Measurements from ENCODE around the gene SLC35D3.
"Not testable (repeated sequence)": the region's sequence is repeated elsewhere in the genome, so short reads cannot be mapped to it uniquely, and the experiment has no call there.

The SLC35D3 gene

DNA sequence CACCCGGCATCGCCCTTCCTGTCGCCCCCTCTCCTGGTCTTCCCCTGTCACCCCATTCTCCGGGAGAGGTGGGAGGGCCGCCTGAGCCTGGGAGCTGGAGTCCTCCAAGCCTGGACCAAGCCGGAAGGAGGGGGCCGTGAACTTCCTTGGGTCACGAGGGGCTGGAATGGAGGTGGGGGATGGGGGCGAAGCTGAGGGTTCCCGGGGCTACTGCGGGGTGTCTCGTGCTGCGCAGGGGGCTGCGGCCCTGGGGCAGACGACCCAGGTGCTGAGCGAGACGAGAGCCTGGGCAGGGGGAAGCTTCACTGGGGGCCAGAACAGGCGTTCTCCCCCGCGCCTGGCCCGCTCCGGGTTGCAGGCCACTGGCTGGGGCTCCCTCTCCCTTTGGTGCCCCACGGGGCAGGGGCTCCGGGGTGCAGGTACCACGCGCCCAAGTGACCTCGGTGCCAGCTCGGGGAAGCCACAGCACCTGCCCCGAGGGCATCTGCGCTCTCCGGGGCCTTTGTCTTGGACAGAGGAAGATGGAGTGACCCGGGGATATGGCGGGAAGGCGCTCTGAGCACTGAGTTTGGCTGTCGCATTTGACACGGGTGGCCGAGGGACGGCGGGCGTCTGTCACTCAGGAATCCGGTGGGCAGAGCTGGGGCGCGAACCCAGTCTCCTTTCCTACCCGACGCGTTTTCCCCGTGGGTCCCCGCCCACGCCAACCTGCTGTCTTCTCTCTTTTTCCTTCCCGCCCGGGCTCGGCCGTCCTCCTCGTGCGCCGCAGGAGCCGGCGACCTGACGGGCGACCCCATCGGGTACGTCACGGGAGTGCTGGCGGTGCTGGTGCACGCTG is 1.2 kb downstream of the SLC35D3 start:
- peak; percentile 10 for DNase-seq

DNA sequence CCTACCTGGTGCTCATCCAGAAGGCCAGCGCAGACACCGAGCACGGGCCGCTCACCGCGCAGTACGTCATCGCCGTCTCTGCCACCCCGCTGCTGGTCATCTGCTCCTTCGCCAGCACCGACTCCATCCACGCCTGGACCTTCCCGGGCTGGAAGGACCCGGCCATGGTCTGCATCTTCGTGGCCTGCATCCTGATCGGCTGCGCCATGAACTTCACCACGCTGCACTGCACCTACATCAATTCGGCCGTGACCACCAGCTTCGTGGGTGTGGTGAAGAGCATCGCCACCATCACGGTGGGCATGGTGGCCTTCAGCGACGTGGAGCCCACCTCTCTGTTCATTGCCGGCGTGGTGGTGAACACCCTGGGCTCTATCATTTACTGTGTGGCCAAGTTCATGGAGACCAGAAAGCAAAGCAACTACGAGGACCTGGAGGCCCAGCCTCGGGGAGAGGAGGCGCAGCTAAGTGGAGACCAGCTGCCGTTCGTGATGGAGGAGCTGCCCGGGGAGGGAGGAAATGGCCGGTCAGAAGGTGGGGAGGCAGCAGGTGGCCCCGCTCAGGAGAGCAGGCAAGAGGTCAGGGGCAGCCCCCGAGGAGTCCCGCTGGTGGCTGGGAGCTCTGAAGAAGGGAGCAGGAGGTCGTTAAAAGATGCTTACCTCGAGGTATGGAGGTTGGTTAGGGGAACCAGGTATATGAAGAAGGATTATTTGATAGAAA is 2.0 kb downstream of the SLC35D3 start:
- DNase-seq, result no peak

DNA sequence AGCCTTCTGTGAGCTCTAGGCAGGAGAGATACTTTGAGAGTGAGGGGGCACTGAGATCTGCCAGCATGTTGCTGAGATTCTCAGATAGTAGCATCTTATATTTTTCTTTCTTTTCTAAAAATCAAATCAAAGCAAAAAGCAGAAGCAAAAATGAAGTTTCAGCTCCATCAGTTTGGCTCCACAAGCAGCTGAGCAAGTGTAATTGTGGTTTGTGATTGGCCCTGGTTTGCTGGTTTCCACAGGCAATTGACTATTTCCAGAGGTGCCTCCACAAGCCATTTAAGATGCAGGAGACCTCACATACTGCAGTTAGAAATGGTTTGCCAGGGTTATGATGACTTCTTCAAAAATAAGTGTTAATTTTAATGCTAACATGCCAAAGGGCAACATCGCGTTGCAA is 4.3 kb downstream of the SLC35D3 start:
- no peak for DNase-seq

DNA sequence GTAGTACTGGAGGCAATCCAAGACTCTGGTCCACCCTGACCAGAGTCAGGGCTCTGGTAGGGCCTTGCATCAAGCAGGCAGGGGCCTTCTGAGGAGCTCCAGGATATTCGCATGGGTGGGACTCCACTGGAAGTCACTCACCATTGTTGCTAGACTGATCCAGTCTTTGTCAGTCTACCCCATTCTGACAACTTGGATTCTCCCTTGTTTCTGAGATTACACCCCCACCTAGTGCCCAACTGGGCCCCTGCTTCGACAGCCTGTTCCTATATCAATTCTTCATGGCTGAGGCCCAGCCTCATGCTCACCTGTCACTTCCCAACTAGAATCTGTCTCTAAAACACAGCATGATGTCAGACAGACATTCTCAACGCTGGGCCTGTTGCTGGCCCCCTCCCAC is 5.2 kb downstream of the SLC35D3 start:
- peak; percentile 65 for DNase-seq

DNA sequence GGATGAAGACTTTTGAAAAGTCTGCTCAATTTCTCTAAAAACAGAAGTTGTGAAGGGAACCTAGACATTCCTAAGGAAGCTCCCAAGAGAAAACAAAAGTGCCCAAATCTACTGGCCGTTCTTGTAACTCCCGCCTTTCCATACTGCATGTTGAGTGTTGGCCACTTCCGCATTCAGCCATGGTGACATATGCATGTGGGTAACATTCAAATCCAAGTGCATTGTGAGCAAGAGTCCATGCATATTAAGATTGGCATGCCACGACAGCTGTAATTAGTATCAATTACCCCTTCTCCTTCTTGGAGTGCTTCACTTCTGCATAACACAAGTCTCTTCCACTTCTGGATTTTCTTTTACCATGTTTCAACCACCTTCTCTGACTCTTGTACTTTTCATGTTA is 8.4 kb downstream of the SLC35D3 start:
- no peak for DNase-seq

DNA sequence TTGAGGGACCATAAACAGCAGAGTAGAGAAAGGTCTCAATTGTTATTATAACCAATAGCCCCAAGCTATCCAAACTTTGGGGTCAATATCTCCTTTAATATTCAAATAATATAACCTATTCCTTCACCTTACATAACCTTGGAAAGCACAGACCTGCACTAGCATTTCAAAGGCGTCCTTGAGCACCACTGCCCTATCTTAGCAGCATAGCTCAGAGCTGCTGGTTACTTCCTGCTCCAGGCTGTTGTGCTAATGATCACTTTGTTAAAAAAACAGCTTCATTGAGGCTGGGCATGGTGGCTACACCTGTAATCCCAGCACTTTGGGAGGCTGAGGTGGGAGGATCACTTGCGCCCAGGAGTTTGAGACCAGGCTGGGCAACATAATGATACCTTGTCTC is 10.5 kb downstream of the SLC35D3 start:
- no peak for DNase-seq

DNA sequence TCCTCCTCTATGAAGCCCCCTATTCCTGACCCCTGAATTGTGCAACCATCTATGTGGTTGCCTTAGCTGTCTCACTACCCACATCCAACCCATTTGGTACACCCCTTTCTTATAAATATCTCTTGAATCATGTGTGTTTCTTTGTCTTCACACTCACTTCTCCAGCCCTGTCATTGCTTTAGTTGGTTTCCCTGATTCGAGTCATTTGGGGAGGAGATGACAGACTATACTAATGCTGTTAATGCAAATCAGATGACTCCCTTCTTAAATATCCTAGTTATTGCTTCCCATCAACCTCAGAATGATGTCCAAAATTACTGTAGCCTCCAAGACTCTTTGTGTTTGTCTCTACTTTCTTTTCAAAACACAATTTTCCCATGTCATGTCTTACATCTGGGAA is 23.0 kb downstream of the SLC35D3 start:
- no peak for DNase-seq

DNA sequence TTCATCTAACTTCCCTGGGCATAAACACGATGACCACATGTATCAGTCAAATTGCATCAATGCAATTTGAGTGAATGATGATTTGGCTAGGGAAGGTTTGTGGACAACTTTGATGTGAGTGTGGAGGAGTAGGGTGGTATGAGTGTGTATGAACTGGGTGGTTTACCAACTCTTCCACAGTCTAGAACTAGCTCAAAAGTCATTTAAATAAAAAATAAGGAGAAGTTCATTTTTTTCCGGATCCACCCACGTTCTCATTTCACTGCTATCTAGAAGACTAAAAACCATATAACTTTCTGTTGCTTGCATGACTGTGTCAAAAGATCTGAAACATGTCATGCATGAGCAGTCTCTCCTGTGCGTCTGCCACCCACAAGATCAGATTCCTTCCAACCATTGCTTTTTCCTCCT is 23.6 kb downstream of the SLC35D3 start:
- DNase-seq, result no peak

DNA sequence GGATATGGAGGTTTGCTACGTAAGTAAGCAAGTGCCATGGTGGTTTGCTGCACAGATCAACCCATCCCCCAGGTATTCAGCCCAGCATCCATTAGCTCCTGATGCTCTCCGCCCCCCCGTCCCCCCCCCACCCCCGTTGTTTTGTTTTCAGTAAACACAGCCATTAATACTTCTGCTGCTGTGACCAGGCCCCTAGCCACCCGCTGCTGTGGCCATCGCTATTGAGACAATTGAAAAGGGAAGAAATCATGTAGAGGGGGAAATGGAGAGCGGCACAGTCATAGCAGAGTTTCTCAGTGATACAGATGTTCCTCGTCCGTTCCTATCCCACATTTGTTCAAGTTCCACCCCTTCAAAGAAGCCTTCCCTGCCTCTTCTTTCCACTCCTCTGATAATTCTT is 24.9 kb downstream of the SLC35D3 start:
- DNase-seq, result no peak

DNA sequence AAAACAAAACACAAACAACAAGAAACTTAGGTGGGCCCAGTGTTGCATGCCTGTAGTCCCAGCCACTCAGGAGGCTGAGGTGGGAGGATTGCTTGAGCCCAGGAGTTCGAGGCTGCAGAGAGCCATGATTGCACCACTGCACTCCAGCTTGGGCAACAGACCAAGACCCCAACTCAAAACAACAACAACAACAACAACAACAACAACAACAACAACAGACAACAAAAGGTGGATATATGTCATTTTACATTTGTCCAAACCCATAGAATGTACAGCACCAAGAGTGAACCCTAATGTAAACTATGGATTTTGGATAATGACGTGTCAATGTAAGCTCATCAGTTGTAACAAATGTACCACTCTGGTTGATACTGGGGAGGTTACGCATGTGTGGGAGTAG is 27.9 kb downstream of the SLC35D3 start:
- DNase-seq, result not testable (repeated sequence)

DNA sequence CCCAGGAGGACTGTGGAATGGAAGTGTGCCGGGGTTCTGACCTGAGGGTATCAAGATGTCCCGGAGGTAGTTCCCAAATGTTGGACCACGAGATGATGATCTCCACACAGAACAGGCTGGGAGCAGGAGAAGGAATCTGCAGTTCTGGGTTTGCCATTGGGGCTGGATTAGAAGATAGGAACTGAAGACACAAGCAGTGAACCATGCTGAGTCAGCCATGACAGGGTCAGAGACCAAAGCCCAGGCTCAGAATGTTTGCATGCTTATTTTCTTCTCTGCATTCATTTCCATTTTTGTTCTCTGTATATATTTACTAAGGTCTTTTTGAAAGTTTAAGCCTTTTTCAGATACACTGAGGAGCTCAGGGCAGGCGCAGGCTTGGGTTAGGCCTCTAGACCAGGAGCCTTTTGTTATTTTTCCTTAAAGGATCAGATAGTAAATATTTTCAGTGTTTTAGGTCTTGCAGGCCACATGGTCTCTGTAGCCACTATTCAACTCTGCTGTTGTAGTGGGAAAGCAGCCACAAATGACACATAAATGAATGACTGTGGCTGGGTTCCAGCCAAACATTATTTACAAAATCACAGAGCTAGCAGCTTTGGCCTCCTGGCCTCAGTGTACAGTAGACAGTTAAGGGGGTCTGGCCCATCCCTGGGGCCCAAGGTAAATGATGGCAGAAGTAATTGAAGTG is 28.5 kb downstream of the SLC35D3 start:
- no peak for DNase-seq

DNA sequence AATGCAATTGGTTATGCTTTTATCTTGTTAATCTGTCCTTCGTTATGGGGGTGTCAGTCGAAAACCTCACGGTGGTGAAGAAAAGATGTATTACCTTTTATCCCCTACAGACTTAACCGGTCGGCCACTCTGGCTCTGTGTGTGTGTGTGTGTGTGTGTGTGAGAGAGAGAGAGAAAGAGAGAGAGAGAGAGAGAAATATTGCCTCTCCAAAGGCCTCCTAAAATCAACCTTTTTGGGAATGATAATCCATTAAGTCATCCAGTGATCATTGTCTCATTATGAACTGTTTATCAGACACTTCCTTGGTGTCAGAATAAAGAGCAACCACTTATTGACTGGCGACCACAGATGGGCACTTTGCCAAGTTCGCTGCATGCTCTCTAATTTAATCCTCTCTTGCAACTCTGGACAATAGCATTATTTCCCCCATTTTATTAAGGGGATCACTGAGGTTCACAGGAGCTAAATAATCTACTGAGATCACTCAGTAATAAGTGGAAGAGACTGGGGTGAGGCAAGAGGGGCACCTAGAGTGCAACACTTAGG is 30.7 kb downstream of the SLC35D3 start:
- peak; percentile 65 for DNase-seq

DNA sequence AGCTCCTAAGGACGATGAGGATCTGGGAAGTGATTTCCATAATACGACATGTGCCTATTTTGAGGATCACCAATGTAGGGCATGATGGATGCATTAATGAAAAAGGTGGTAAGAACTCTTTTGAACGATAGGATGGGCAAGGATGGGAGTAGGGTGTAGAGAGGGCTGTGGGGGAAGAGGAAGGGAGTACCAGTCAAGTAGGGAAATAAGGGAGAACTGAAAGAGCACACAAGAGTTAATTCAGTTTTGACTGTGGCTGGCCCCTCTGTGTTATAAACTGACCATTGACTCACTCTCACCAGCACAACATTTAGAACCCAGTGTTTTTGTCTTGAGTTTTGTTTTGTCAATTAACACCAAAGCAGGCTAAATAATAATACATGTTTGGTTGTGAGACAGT is 33.0 kb downstream of the SLC35D3 start:
- no peak for DNase-seq

DNA sequence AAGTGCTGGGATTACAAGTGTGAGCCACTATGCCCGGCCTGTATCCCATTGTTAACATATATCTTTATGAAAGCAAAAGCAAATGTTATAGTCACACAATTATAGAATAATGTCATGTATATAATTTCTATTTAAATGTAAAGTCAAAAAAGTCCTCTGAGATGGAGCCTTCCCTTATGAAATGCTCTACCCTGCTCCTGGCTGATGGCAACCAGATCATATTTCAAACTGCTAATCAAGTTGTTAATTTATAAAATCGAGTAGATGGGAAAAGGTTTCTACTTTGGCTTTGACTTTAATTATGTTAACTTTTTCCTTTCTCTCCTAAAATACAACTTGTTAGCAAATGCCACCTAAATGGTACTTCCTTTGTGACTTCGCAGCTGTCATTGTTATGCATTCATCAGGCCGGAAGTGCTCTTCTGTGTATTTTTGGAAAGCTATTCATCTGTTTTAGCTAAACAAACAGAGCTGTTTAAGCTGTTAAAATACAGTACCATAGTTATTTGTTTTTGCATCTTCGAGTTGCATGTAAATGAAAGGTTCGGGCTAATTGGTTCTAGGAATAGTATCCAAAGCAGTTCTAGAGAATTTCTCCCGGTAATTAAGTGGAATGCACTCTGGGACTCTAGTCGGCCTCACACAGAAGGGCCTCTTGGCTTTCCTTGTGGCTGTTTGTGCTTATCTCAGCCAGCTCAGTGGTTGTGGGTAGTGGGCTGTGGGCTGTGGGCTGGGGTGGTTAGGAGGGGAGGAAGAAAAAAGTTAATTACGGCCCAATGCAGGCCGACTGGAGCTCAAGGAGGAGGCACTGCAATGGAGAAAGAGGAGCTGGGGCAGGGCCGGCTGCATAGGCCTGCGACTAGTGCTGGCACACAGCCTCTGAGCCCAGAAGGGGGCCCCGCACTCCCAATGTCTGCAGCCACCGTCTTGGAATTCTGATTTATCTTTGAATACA is 34.8 kb downstream of the SLC35D3 start:
- DNase-seq, result peak; percentile 63

DNA sequence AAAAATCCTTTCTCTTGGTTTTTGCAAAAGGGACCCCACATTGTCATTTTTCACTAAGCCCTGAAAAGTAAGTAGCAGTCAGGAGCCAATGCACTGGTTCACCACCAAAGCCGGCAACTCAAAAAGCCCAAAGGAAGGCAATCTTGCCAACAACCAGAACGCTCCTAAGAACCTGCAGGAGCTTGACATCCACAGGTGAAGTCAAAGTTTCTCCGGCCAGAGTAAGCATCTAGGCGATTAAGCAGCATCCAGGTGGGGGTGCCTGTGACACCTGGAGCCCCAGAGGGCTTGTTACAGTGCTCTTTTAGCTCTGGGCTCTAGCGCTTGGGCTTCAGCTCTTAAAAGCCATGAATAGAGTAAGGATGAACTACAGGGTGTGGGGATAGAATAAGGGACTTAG is 36.1 kb downstream of the SLC35D3 start:
- no peak for DNase-seq

DNA sequence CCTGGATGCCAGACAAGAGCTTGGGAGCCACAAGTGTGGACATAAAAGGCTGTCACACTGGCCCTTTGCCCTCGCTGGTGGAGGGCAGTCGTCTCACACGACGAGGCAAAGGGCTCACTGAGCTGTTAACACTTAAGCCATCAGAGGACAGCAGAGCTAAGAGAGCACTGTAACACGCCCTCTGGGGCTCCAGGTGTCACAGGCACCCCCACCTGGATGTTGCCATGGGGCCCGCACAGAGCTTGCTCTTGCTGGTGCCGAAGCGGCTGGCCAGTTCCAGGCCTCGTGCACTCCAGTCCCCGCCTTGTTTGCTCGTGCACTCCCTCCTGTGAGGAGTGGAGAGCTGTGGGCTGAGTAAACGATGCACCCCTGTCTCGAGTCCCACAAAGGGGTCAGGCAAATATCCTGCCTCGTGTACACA is 37.4 kb downstream of the SLC35D3 start:
- DNase-seq, result peak; percentile 41

DNA sequence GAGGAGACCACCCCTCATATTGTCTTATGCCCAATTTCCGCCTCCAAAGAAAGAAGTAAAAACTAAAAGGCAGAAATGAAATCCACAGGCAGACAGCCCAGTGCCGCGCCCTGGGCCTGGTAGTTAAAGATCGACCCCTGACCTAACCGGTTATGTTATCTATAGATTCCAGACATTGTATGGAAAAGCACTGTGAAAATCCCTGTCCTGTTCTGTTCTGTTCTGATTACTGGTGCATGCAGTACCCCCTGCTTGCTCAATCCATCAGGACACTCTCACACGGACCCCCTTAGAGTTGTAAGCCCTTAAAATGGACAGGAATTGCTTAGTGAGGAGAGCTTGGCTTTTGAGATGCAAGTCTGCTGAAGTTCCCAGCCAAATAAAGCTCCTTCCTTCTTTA is 37.8 kb downstream of the SLC35D3 start:
- peak; percentile 21 for DNase-seq

DNA sequence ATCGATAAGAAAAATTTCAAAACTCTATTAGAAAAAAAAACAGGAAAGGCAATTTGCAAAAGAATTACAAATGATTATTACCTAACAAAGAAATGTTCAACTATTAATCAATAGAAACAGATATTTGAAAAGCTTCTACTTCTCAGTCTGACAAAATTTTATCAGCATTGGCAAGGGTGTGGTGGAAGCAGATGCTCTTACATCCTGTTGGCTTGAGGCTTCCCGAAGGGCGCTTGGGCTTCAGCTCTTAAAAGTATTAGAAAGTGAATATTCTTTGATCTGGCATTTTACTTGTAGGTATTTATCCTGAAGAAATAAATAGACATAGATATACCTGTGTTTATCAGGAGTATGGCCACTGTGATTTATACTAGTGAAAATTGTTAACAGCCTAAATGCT is 38.7 kb downstream of the SLC35D3 start:
- DNase-seq, result peak; percentile 61

DNA sequence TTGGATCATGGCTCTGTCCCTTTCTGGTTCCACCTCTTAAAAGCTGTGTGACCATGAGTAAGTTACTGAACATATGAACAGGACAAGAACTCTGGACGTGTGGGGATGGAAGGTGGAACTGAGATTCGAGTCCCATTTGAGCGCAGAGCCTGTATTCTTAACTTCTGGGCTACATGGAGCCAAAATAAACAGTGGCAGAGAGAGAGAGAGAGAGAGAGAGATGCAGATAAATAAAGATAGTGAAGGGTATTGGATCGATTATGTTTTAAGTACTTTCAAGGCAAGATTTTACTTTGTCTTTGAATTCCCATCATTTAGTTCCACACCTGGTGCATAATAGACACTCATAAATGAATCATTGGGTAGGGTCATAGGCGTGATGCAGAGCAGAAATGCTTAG is 39.7 kb downstream of the SLC35D3 start:
- DNase-seq, result no peak

DNA sequence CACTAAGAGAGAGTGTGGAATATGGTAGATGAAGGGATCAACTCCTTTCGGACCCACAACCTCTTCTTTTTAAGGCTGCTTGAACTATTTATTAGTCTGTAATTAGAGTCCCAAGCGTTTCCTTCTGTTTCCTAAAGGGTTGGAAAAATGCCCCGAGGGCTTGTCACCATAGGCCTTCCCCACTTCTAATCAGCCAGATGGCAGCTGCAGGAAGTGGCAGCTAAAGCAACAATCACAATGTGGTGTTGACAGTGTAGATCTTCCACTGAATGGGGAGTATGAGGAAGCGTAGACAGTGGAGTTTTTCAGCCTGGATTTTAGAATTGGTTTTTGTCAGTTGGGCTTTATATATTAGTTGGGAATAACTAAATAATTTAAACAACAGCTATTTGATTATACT is 40.6 kb downstream of the SLC35D3 start:
- DNase-seq, result peak; percentile 78

DNA sequence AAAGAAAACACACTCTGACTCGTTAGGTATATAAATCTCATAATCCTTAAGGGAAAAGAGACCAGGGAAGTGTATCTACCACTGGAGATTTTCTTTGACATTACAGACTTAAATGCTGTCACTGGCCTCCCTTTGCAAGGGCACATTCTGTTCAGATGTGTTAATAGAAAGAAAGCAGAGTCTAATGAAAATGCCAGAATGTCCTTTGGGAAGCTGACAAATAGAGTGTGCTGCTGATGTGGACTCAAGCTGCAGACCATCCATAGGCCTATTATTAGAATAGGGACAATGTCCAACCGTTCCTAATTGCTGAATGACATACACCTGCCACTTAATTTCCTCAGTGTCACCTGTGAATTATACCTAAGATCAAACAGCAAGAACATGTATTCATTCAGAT is 41.2 kb downstream of the SLC35D3 start:
- no peak for DNase-seq

DNA sequence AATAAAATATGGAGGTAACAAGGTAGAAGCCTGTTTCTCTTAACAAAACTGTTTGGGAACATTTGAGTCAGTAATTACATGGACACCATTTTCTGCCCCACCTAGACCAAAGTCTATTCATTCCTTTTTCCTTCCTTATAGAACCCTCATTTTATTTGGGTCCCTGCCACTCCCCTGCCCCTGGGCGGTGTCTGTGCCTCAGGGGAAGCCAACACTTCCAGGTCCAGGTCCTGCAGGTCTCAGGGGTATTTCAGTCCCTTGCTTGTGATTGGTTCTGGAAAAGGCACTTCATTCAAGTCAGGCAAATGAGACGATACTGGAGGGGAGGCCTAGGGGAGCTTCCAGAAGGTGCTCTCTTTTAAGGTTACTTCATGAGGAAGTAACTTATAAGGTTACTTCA is 42.3 kb downstream of the SLC35D3 start:
- no peak for DNase-seq

Data from hematopoietic multipotent progenitor cell treated with erythropoietin and hydrocortisone succinate and interleukin-3 and kit ligand, for 8 days (in vitro differentiated cells).